ENCODE data around the gene RBM47. TPM values are rescaled to one million over a fixed set of nuclear protein-coding genes. Genes with fewer than 3 reads are reported as not detected.

RBM47 gene
- total and polyA plus RNA-seq, 8 donors = 12.3 to 59.6 (median 32.4) TPM

- no peaks in the 10 kb centered on the region for H3K27me3 ChIP-seq
- peak overlapping the region in 3 of 4 donors; percentile 36 to 79 (median 53) for H3K4me3 ChIP-seq
- no peak for ATAC-seq
- no peak for TF ChIP-seq CTCF (IDR thresholded peaks at IDR 0.05)
- H3K27ac ChIP-seq = peak overlapping the region in 2 of 4 donors; percentile 99
- intact Hi-C loops (cut with DNase I) = no loop called here
- no peaks in the 10 kb centered on the region for H3K36me3 ChIP-seq
- no peaks in the 10 kb centered on the region for H3K9me3 ChIP-seq
- peaks cover 5 to 33% (median 11%) of the 10 kb centered on the region in 3 donors for H3K4me1 ChIP-seq
- WGBS, 2 donors = 9 to 23% methylated on average over 1 of the region's 1 CpG
- DNase-seq = no peak
- FAIRE-seq = no peak
Measured at GRCh38 chr4:40627540-40627939, 2.1 kb downstream of the RBM47 start.

- ATAC-seq (no peak), FAIRE-seq (no peak), DNase-seq (no peak)
- Histone ChIP-seq H3K27ac (peak overlapping the region in 2 of 4 donors; percentile 99), H3K36me3 (no peaks in the 10 kb centered on the region), H3K27me3 (no peaks in the 10 kb centered on the region), H3K4me1 (peaks cover 5 to 38% (median 7%) of the 10 kb centered on the region in 3 donors), H3K4me3 (peak overlapping the region in 2 of 4 donors; percentile 53 to 79), H3K9me3 (no peaks in the 10 kb centered on the region)
- no peak for TF ChIP-seq CTCF (IDR thresholded peaks at IDR 0.05)
- 39 to 40% methylated on average over 10 of the region's 10 CpGs for WGBS, 2 donors
- intact Hi-C loops (cut with DNase I) = no loop called here
Measured at GRCh38 chr4:40626183-40626990, 3.3 kb downstream of the RBM47 start.

- H3K4me1 ChIP-seq = peaks cover 0 to 42% (median 0%) of the 10 kb centered on the region in 3 donors
- H3K4me3 ChIP-seq = no peak overlapping the region
- no peak for TF ChIP-seq CTCF (IDR thresholded peaks at IDR 0.05)
- WGBS, 2 donors = 95 to 97% methylated on average over 7 of the region's 7 CpGs
- ATAC-seq = no peak
- no peaks in the 10 kb centered on the region for H3K9me3 ChIP-seq
- no peaks in the 10 kb centered on the region for H3K36me3 ChIP-seq
- DNase-seq = no peak
- intact Hi-C loops (cut with DNase I) = no loop called here
- no peak for FAIRE-seq
- no peaks in the 10 kb centered on the region for H3K27me3 ChIP-seq
- peak overlapping the region in 2 of 4 donors; percentile 63 to 67 for H3K27ac ChIP-seq
Measured at GRCh38 chr4:40623707-40624106, 6.0 kb downstream of the RBM47 start.

- Histone ChIP-seq H3K27ac (peak overlapping the region in 2 of 4 donors; percentile 63 to 67), H3K4me1 (peaks cover 0 to 42% (median 0%) of the 10 kb centered on the region in 3 donors), H3K9me3 (no peaks in the 10 kb centered on the region), H3K27me3 (no peaks in the 10 kb centered on the region), H3K4me3 (no peak overlapping the region), H3K36me3 (no peaks in the 10 kb centered on the region)
- intact Hi-C loops (cut with DNase I) = no loop called here
- 33 to 36% methylated on average over 6 of the region's 6 CpGs for WGBS, 2 donors
- FAIRE-seq (no peak), DNase-seq (peak in 3 of 6 donors; percentile 30 to 45 (median 39)), ATAC-seq (peak; percentile 72 to 81 (median 77))
- no peak for TF ChIP-seq CTCF (IDR thresholded peaks at IDR 0.05)
Measured at GRCh38 chr4:40622913-40623312, 6.8 kb downstream of the RBM47 start.

Data from pancreas (tissue), 10 donors.